Stomach (tissue), 9 donors: ENCODE results near the gene MYBPH. TPM values are rescaled to one million over a fixed set of nuclear protein-coding genes. Genes with fewer than 3 reads are reported as not detected.

ENCODE experiments used
- DNase-seq, 2 donors: peaks; one replicate each; pipeline versions ENCODE4 v3.0.0 to v3.0.0-alpha.2; 2013 to 2019
- H3K27ac ChIP-seq, 5 donors: fragments of 200-600 bp in 4 of 5; sonication (generic) in 4 of 5; one replicate each; pipeline ENCODE4 v1.5.1; 2013 to 2019; ENCODE audit warnings: mild to moderate bottlenecking in 1 of 5, moderate library complexity in 1 of 5
- H3K27me3 ChIP-seq, 3 donors: fragments of 200-600 bp; sonication (generic); one replicate each; pipeline ENCODE4 v1.5.1; 2017 to 2019; ENCODE audit warnings: mixed run types in 1 of 3
- H3K36me3 ChIP-seq, 4 donors: fragments of 200-600 bp; sonication (generic); 1 replicate in 3 of 4; 2 replicates in 1 of 4; pipeline ENCODE4 v1.5.1; 2016 to 2019
- H3K4me1 ChIP-seq, 4 donors: fragments of 200-600 bp; sonication (generic); one replicate each; pipeline ENCODE4 v1.5.1; 2016 to 2019
- H3K4me3 ChIP-seq, 4 donors: fragments of 200-600 bp; sonication (generic) in 3 of 4; one replicate each; pipeline ENCODE4 v1.5.1; 2016 to 2019; ENCODE audit warnings: mild to moderate bottlenecking in 1 of 4
- H3K9me3 ChIP-seq, 4 donors: fragments of 200-600 bp; sonication (generic); one replicate each; pipeline ENCODE4 v1.5.1; 2016 to 2019
- CTCF ChIP-seq, 7 experiments: fragments of 450-650 bp in 4 of 7; fragments of 200-600 bp in 3 of 7; sonication (generic) in 3 of 7; IDR thresholded peaks; one replicate each; pipeline ENCODE4 v1.5.1; 2016 to 2019; ENCODE audit warnings: antibody characterized with exemption in 7 of 7, control low read depth in 2 of 7, mild to moderate bottlenecking in 1 of 7
- EP300 ChIP-seq: sonication (generic); formaldehyde crosslinking; IDR thresholded peaks from one replicate; pipeline ENCODE4 v1.6.1; 2017; ENCODE audit warnings: antibody characterized with exemption
- POLR2A ChIP-seq, 4 donors: fragments of 450-650 bp; IDR thresholded peaks; one replicate each; pipeline ENCODE4 v1.6.1; 2016; ENCODE audit warnings: antibody characterized with exemption in 4 of 4, control low read depth in 2 of 4, mild to moderate bottlenecking in 1 of 4, moderate library complexity in 1 of 4
- POLR2AphosphoS5 ChIP-seq, 3 donors: sonication (generic); formaldehyde crosslinking; IDR thresholded peaks; one replicate each; pipeline ENCODE4 v1.6.1; 2016; ENCODE audit warnings: antibody characterized with exemption in 3 of 3
- WGBS, 5 donors: extraction: QIAGEN DNeasy Blood & Tissue Kit in 3 of 5; methylation state at CpG; one replicate each; pipeline versions ENCODE4 v1.1.5 to v1.1.7; 2013 to 2018; 5-methylcytosine and 5-hydroxymethylcytosine counted together
- intact Hi-C: fragments of 100-400 bp; cut with DNase I; formaldehyde crosslinking; loops from one replicate; pipeline ENCODE4 v1.15.1; 2023; ENCODE audit warnings: low total_unique reads
- polyA plus RNA-seq, 3 donors: library from polyadenylated mRNA; stranded (reverse); fragments of 200-250 nt; gene quantifications; one replicate each; pipeline ENCODE4 v1.2.3, GENCODE V29; 2013
- total RNA-seq, 5 donors: library from RNA; depleted of rRNA; stranded (reverse); fragments of >200 nt; gene quantifications; one replicate each; pipeline versions ENCODE4 v1.1.0 to v1.2.3, GENCODE V29; 2014 to 2016
- donor health status: healthy with polysubstance abuse.
- donor health status: Bipolar disorder and iron deficiency.
- donor health status: healthy.

MYBPH gene
- total and polyA plus RNA-seq, 8 donors, result 0.05 to 0.19 TPM; not detected in 6

GRCh38 chr1:203210988-203211387, 35.4 kb upstream of the MYBPH start:
- Histone ChIP-seq H3K27ac (no peak overlapping the region), H3K9me3 (no peaks in the 10 kb centered on the region), H3K4me3 (no peak overlapping the region), H3K36me3 (no peaks in the 10 kb centered on the region), H3K27me3 (no peaks in the 10 kb centered on the region), H3K4me1 (peaks cover 0 to 5% (median 1%) of the 10 kb centered on the region in 4 donors)
- TF ChIP-seq POLR2AphosphoS5 (IDR thresholded peaks at IDR 0.05) (no peak), EP300 (no peak), POLR2A (IDR thresholded peaks at IDR 0.05) (no peak), CTCF (IDR thresholded peaks at IDR 0.05) (no peak)
- intact Hi-C loops, result no loop called here
- DNase-seq, result no peak

- no peak for DNase-seq
- TF ChIP-seq EP300, result no peak
- TF ChIP-seq POLR2A (IDR thresholded peaks at IDR 0.05), result no peak
- no peak for TF ChIP-seq CTCF (IDR thresholded peaks at IDR 0.05)
- TF ChIP-seq POLR2AphosphoS5 (IDR thresholded peaks at IDR 0.05), result no peak
- Histone ChIP-seq H3K9me3 (no peaks in the 10 kb centered on the region), H3K27ac (no peak overlapping the region), H3K27me3 (no peaks in the 10 kb centered on the region), H3K4me1 (no peaks in the 10 kb centered on the region), H3K4me3 (no peak overlapping the region), H3K36me3 (no peaks in the 10 kb centered on the region)
- intact Hi-C loops, result no loop called here
Observed at GRCh38 chr1:203210350-203210749, 34.7 kb upstream of the MYBPH start.

- intact Hi-C loops, result no loop called here
- TF ChIP-seq CTCF (IDR thresholded peaks at IDR 0.05), result no peak
- no peak for TF ChIP-seq EP300
- no peak for TF ChIP-seq POLR2AphosphoS5 (IDR thresholded peaks at IDR 0.05)
- TF ChIP-seq POLR2A (IDR thresholded peaks at IDR 0.05), result no peak
- DNase-seq, result no peak
Observed at GRCh38 chr1:203208181-203208580, 32.6 kb upstream of the MYBPH start.

GRCh38 chr1:203207751-203208150, 32.1 kb upstream of the MYBPH start:
- H3K27ac ChIP-seq, result no peak overlapping the region
- no peaks in the 10 kb centered on the region for H3K9me3 ChIP-seq
- 78 to 88% (median 87%) methylated on average over 2 of the region's 2 CpGs for WGBS, 5 donors
- TF ChIP-seq EP300 (no peak), POLR2A (IDR thresholded peaks at IDR 0.05) (no peak)
- H3K4me3 ChIP-seq, result no peak overlapping the region
- intact Hi-C loops, result no loop called here
- no peaks in the 10 kb centered on the region for H3K27me3 ChIP-seq
- no peaks in the 10 kb centered on the region for H3K36me3 ChIP-seq
- DNase-seq, result no peak
- no peaks in the 10 kb centered on the region for H3K4me1 ChIP-seq

More at GRCh38 chr1:203208181-203208580, 32.6 kb upstream of the MYBPH start:
- H3K27me3 ChIP-seq, result no peaks in the 10 kb centered on the region
- no peak overlapping the region for H3K27ac ChIP-seq
- H3K4me3 ChIP-seq, result no peak overlapping the region
- H3K9me3 ChIP-seq, result no peaks in the 10 kb centered on the region
- H3K4me1 ChIP-seq, result no peaks in the 10 kb centered on the region
- H3K36me3 ChIP-seq, result no peaks in the 10 kb centered on the region
- 78 to 93% (median 86%) methylated on average over 1 of the region's 1 CpG for WGBS, 5 donors

GRCh38 chr1:203206129-203206687, 30.6 kb upstream of the MYBPH start:
- Histone ChIP-seq H3K27me3 (peaks cover 0 to 9% (median 0%) of the 10 kb centered on the region in 3 donors), H3K27ac (no peak overlapping the region), H3K4me1 (peaks cover 0 to 11% (median 1%) of the 10 kb centered on the region in 4 donors), H3K36me3 (no peaks in the 10 kb centered on the region), H3K9me3 (no peaks in the 10 kb centered on the region), H3K4me3 (no peak overlapping the region)
- TF ChIP-seq POLR2A (IDR thresholded peaks at IDR 0.05), result no peak
- DNase-seq, result no peak
- 74 to 87% (median 84%) methylated on average over 5 of the region's 5 CpGs for WGBS, 5 donors
- intact Hi-C loops, result no loop called here
